Cerebellar nuclear complex (tissue), 1 donor: ENCODE results near the gene NANOG.
"Not testable (repeated sequence)": the region's sequence is repeated elsewhere in the genome, so short reads cannot be mapped to it uniquely, and the experiment has no call there.

Experiments
- DNase-seq, 2 experiments: peaks; one replicate each; lab custom pipeline; 2025; lab: John Stamatoyannopoulos, UW

NANOG gene

DNA sequence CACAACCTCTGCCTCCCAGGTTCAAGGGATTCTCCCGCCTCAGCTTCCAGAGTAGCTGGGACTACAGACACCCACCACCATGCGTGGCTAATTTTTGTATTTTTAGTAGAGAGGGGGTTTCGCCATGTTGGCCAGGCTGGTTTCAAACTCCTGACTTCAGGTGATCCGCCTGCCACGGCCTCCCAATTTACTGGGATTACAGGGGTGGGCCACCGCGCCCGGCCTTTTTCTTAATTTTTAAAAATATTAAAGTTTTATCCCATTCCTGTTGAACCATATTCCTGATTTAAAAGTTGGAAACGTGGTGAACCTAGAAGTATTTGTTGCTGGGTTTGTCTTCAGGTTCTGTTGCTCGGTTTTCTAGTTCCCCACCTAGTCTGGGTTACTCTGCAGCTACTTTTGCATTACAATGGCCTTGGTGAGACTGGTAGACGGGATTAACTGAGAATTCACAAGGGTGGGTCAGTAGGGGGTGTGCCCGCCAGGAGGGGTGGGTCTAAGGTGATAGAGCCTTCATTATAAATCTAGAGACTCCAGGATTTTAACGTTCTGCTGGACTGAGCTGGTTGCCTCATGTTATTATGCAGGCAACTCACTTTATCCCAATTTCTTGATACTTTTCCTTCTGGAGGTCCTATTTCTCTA lies at the start of gene NANOG:
Gene NANOG, plus strand, starts transcription at position 519 of the 645 bp plus-strand sequence. CDS start 213 bp downstream, outside the sequence.
- DNase-seq = not testable (repeated sequence)

DNA sequence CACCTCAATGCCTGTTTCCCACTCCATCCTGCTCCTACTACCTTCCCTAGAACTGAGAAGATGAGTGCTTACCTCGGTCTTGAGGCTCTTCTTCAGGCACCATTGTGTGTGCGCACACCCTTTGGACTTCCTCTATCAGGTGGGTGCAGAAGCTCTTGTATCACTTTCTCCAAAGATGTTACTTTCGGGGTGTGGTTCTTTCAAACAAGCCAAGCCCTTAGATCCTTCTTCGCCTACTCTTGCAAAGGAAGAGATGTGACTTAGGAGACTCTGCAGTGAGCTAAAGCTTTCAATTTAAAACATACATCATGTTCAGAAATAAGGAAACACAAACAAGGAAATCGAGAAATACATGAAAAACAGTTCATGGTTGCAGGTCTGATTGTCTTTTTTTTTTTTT lies 42.0 kb upstream of the NANOG start, which contains the start of gene CLEC4C:
Gene CLEC4C, minus strand, starts transcription at position 130 of the 400 bp plus-strand sequence. Its CDS starts 27 bp downstream, at position 103.
- DNase-seq = no peak

GRCh38 chr12:7748852-7749251 lies 40.4 kb upstream of the NANOG start:
- no peak for DNase-seq

GRCh38 chr12:7749442-7749841 lies 39.8 kb upstream of the NANOG start:
- DNase-seq = no peak

GRCh38 chr12:7750350-7750749 lies 38.9 kb upstream of the NANOG start:
- no peak for DNase-seq

- no peak for DNase-seq
Observed at GRCh38 chr12:7751394-7751793, 37.8 kb upstream of the NANOG start.

GRCh38 chr12:7751941-7752922 lies 37.0 kb upstream of the NANOG start:
- not testable (repeated sequence) for DNase-seq

- not testable (repeated sequence) for DNase-seq
Observed at GRCh38 chr12:7755668-7756067, 33.5 kb upstream of the NANOG start.

GRCh38 chr12:7756993-7757392 lies 32.2 kb upstream of the NANOG start:
- DNase-seq = no peak

GRCh38 chr12:7758766-7759140 lies 30.4 kb upstream of the NANOG start:
- DNase-seq = no peak

GRCh38 chr12:7769999-7770398 lies 19.2 kb upstream of the NANOG start:
- no peak for DNase-seq

DNA sequence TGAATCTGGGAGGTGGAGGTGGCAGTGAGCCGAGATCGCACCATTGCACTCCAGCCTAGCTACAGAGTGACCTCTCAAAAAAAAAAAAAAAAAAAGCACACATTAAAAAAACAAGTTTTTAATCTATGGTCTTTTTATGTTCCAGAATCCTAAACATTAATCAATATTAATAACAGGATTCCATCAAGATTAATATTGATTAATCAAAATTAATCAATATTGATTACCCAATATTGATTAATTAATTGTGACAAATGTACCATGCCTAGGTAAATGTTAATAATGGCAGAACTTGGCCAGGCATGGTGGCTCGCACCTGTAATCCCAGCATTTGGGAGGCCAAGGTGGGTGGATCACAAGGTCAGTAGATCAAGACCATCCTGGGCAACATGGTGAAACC lies 7.9 kb upstream of the NANOG start:
- no peak for DNase-seq

GRCh38 chr12:7782055-7782454 lies 7.1 kb upstream of the NANOG start:
- DNase-seq = no peak

DNA sequence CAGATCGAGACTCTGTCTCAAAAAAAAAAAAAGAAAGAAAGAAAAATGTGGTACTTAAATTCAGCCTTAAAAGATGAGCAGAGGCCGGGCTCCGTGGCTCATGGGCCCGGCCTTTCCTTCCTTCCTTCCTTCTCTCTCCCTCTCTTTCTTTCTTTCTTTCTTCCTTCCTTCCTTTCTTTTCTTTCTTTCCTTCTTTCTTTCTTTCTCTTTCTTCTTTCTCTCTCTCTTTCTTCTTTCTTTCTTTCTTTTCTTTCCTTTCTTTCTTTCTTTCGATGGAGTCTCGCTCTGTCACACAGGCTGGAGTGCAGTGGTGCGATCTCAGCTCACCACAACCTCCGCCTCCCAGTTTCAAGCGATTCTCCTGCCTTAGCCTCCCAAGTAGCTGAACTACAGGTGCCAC lies 5.8 kb upstream of the NANOG start:
- not testable (repeated sequence) for DNase-seq

- DNase-seq = no peak
Observed at GRCh38 chr12:7784701-7785100, 4.5 kb upstream of the NANOG start.

GRCh38 chr12:7787574-7788293 lies 1.5 kb upstream of the NANOG start:
- DNase-seq = no peak

- no peak for DNase-seq
Observed at GRCh38 chr12:7788294-7788660, 925 bp upstream of the NANOG start.

- no peak for DNase-seq
Observed at GRCh38 chr12:7793211-7793610, 4.0 kb downstream of the NANOG start.

DNA sequence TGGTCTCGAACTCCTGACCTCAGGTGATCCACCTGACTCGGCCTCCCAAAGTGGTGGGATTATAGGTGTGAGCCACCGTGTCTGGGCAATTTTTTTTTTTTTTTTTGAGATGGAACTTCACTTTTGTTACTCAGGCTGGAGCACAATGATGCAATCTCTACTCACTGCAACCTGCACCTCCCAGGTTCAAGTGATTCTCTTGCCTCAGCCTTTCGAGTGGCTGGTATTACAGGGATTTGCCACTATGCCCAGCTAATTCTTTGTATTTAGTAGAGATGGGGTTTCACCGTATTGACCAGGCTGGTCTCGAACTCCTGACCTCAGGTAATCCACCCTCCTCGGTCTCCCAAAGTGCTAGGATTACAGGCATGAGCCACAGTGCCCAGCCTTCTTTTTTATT lies 8.1 kb downstream of the NANOG start:
- not testable (repeated sequence) for DNase-seq

DNA sequence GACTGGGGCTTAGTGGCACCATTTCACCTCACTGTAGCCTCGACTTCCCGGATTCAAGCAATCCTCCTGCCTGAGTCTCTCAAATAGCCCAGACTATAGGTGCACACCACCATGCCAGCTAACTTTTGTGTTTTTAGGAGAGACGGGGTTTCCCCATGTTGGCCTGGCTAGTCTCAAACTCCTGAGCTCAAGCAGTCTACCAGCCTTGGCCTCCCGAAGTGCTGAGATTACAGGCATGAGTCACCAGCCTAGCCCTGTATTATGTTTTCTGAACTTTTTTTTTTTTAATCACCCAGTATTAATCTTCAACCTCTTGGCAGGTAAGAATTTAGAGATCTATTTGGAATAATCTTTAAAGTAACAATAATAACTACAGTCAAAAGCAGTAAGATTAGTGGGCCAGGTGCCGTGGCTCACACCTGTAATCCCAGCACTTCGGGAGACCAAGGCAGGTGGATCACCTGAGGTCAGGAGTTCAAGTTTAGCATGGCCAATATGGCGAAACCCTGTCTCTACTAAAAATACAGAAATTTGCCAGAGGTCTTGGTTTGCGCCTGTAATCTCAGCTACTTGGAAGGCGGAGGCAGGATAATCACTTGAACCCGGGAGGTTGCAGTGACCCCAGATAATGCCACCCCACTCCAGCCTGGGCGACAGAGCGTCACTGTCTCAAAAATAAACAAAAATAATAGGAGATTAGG lies 8.6 kb downstream of the NANOG start:
- no peak for DNase-seq

DNA sequence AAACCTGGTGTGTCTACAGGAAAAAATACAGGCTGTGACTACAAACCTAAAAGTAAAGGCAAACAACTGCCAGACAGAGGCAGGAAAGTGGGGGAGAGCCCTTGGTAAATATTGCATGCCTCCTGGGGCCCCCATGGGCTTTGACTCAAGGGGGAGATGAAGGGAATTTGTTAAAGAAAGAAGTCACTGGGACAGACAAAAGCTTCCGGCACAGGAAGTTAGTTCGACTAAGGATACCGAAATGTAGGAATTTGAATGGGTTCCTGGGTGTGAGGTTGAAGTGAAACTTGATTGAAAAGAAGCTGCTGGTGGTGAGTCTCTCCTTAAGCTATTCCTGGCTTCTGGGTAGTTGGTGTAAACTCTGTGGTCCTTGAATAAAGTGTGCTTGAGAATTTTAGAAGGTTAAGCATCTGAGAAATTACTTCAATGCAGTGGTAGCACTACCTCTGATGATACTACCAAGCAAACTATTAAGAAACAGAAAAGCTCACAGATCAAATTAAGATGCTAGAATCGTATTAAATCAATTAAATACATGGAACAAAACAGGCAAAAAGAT lies 9.6 kb downstream of the NANOG start:
- not testable (repeated sequence) for DNase-seq
